ENCODE measurements around the gene UVRAG. TPM values are rescaled to one million over a fixed set of nuclear protein-coding genes. Genes with fewer than 3 reads are reported as not detected.
A peak's percentile ranks its signal among the peaks of the same experiment; 100 is the strongest.

The UVRAG gene
- polyA plus RNA-seq, 1 donor: 13.8 TPM

GRCh38 chr11:76094740-76095139 is 279.7 kb downstream of the UVRAG start:
- H3K36me3 ChIP-seq (ENCODE audit: control insufficient read depth, insufficient read depth, low read length): peaks cover 6% of the 10 kb centered on the region
- DNase-seq: no peak
- H3K4me3 ChIP-seq (ENCODE audit: low read length): no peak overlapping the region
- H3K4me1 ChIP-seq (ENCODE audit: control insufficient read depth, insufficient read depth, low read length): no peaks in the 10 kb centered on the region
- no peaks in the 10 kb centered on the region for H3K27me3 ChIP-seq (ENCODE audit: control insufficient read depth, insufficient read depth, low read length)
- H3K9me3 ChIP-seq (ENCODE audit: control insufficient read depth, low read depth, low read length): no peaks in the 10 kb centered on the region
- no CpG with 5 or more reads among the region's 4 CpGs for WGBS (ENCODE audit: insufficient coverage, low lambda C conversion rate)
- H3K27ac ChIP-seq (ENCODE audit: low read length): no peak overlapping the region

- H3K4me1 ChIP-seq (ENCODE audit: control insufficient read depth, insufficient read depth, low read length): no peaks in the 10 kb centered on the region
- no peak overlapping the region for H3K4me3 ChIP-seq (ENCODE audit: low read length)
- H3K27me3 ChIP-seq (ENCODE audit: control insufficient read depth, insufficient read depth, low read length): no peaks in the 10 kb centered on the region
- no peak overlapping the region for H3K27ac ChIP-seq (ENCODE audit: low read length)
- no peaks in the 10 kb centered on the region for H3K36me3 ChIP-seq (ENCODE audit: control insufficient read depth, insufficient read depth, low read length)
- H3K9me3 ChIP-seq (ENCODE audit: control insufficient read depth, low read depth, low read length): no peaks in the 10 kb centered on the region
- no peak for DNase-seq
Measured at GRCh38 chr11:76095891-76096290, 280.9 kb downstream of the UVRAG start.

- H3K4me1 ChIP-seq (ENCODE audit: control insufficient read depth, insufficient read depth, low read length): no peaks in the 10 kb centered on the region
- no peaks in the 10 kb centered on the region for H3K36me3 ChIP-seq (ENCODE audit: control insufficient read depth, insufficient read depth, low read length)
- H3K27ac ChIP-seq (ENCODE audit: low read length): no peak overlapping the region
- H3K27me3 ChIP-seq (ENCODE audit: control insufficient read depth, insufficient read depth, low read length): no peaks in the 10 kb centered on the region
- no peak for DNase-seq
- no CpG with 5 or more reads among the region's 6 CpGs for WGBS (ENCODE audit: insufficient coverage, low lambda C conversion rate)
- H3K4me3 ChIP-seq (ENCODE audit: low read length): no peak overlapping the region
- no peaks in the 10 kb centered on the region for H3K9me3 ChIP-seq (ENCODE audit: control insufficient read depth, low read depth, low read length)
Measured at GRCh38 chr11:76096552-76096951, 281.5 kb downstream of the UVRAG start.

GRCh38 chr11:76102802-76103201 is 287.8 kb downstream of the UVRAG start:
- peak in 1 of 2 donors; percentile 29 for DNase-seq
- Histone ChIP-seq H3K36me3 (ENCODE audit: control insufficient read depth, insufficient read depth, low read length) (no peaks in the 10 kb centered on the region), H3K4me3 (ENCODE audit: low read length) (no peak overlapping the region), H3K27ac (ENCODE audit: low read length) (no peak overlapping the region), H3K9me3 (ENCODE audit: control insufficient read depth, low read depth, low read length) (no peaks in the 10 kb centered on the region), H3K27me3 (ENCODE audit: control insufficient read depth, insufficient read depth, low read length) (no peaks in the 10 kb centered on the region), H3K4me1 (ENCODE audit: control insufficient read depth, insufficient read depth, low read length) (no peaks in the 10 kb centered on the region)
- no CpG with 5 or more reads among the region's 1 CpG for WGBS (ENCODE audit: insufficient coverage, low lambda C conversion rate)

- no peak for DNase-seq
- H3K27ac ChIP-seq (ENCODE audit: low read length): no peak overlapping the region
- H3K36me3 ChIP-seq (ENCODE audit: control insufficient read depth, insufficient read depth, low read length): no peaks in the 10 kb centered on the region
- no peaks in the 10 kb centered on the region for H3K4me1 ChIP-seq (ENCODE audit: control insufficient read depth, insufficient read depth, low read length)
- no peak overlapping the region for H3K4me3 ChIP-seq (ENCODE audit: low read length)
- H3K9me3 ChIP-seq (ENCODE audit: control insufficient read depth, low read depth, low read length): no peaks in the 10 kb centered on the region
- no peaks in the 10 kb centered on the region for H3K27me3 ChIP-seq (ENCODE audit: control insufficient read depth, insufficient read depth, low read length)
- WGBS (ENCODE audit: insufficient coverage, low lambda C conversion rate): 67% methylated on average over 1 of the region's 1 CpG
Measured at GRCh38 chr11:76103460-76103859, 288.4 kb downstream of the UVRAG start.

- no peak for DNase-seq
- Histone ChIP-seq H3K4me1 (ENCODE audit: control insufficient read depth, insufficient read depth, low read length) (no peaks in the 10 kb centered on the region), H3K4me3 (ENCODE audit: low read length) (no peak overlapping the region), H3K27me3 (ENCODE audit: control insufficient read depth, insufficient read depth, low read length) (no peaks in the 10 kb centered on the region), H3K27ac (ENCODE audit: low read length) (no peak overlapping the region), H3K36me3 (ENCODE audit: control insufficient read depth, insufficient read depth, low read length) (no peaks in the 10 kb centered on the region), H3K9me3 (ENCODE audit: control insufficient read depth, low read depth, low read length) (no peaks in the 10 kb centered on the region)
- 90% methylated on average over 2 of the region's 7 CpGs for WGBS (ENCODE audit: insufficient coverage, low lambda C conversion rate)
Measured at GRCh38 chr11:76104285-76104684, 289.3 kb downstream of the UVRAG start.

- no peak overlapping the region for H3K27ac ChIP-seq (ENCODE audit: low read length)
- no peak for DNase-seq
- no CpG with 5 or more reads among the region's 1 CpG for WGBS (ENCODE audit: insufficient coverage, low lambda C conversion rate)
- H3K4me3 ChIP-seq (ENCODE audit: low read length): no peak overlapping the region
- no peaks in the 10 kb centered on the region for H3K36me3 ChIP-seq (ENCODE audit: control insufficient read depth, insufficient read depth, low read length)
- no peaks in the 10 kb centered on the region for H3K9me3 ChIP-seq (ENCODE audit: control insufficient read depth, low read depth, low read length)
- no peaks in the 10 kb centered on the region for H3K27me3 ChIP-seq (ENCODE audit: control insufficient read depth, insufficient read depth, low read length)
- H3K4me1 ChIP-seq (ENCODE audit: control insufficient read depth, insufficient read depth, low read length): no peaks in the 10 kb centered on the region
Measured at GRCh38 chr11:76105637-76106036, 290.6 kb downstream of the UVRAG start.

GRCh38 chr11:76107971-76108370 is 293.0 kb downstream of the UVRAG start:
- H3K27me3 ChIP-seq (ENCODE audit: control insufficient read depth, insufficient read depth, low read length): no peaks in the 10 kb centered on the region
- WGBS (ENCODE audit: insufficient coverage, low lambda C conversion rate): 100% methylated on average over 3 of the region's 3 CpGs
- H3K36me3 ChIP-seq (ENCODE audit: control insufficient read depth, insufficient read depth, low read length): no peaks in the 10 kb centered on the region

GRCh38 chr11:76114238-76114637 is 299.2 kb downstream of the UVRAG start:
- H3K4me1 ChIP-seq (ENCODE audit: control insufficient read depth, insufficient read depth, low read length): peaks cover 6% of the 10 kb centered on the region
- no CpG with 5 or more reads among the region's 2 CpGs for WGBS (ENCODE audit: insufficient coverage, low lambda C conversion rate)

More at GRCh38 chr11:76107971-76108370, 293.0 kb downstream of the UVRAG start:
- H3K4me3 ChIP-seq (ENCODE audit: low read length): no peak overlapping the region
- no peaks in the 10 kb centered on the region for H3K9me3 ChIP-seq (ENCODE audit: control insufficient read depth, low read depth, low read length)
- DNase-seq: no peak
- no peak overlapping the region for H3K27ac ChIP-seq (ENCODE audit: low read length)
- H3K4me1 ChIP-seq (ENCODE audit: control insufficient read depth, insufficient read depth, low read length): no peaks in the 10 kb centered on the region

GRCh38 chr11:76115555-76115954 is 300.5 kb downstream of the UVRAG start:
- Histone ChIP-seq H3K9me3 (ENCODE audit: control insufficient read depth, low read depth, low read length) (no peaks in the 10 kb centered on the region), H3K27me3 (ENCODE audit: control insufficient read depth, insufficient read depth, low read length) (no peaks in the 10 kb centered on the region), H3K27ac (ENCODE audit: low read length) (no peak overlapping the region), H3K4me3 (ENCODE audit: low read length) (no peak overlapping the region), H3K36me3 (ENCODE audit: control insufficient read depth, insufficient read depth, low read length) (peaks cover 8% of the 10 kb centered on the region), H3K4me1 (ENCODE audit: control insufficient read depth, insufficient read depth, low read length) (peaks cover 19% of the 10 kb centered on the region)
- 100% methylated on average over 1 of the region's 3 CpGs for WGBS (ENCODE audit: insufficient coverage, low lambda C conversion rate)
- no peak for DNase-seq

More at GRCh38 chr11:76114238-76114637, 299.2 kb downstream of the UVRAG start:
- Histone ChIP-seq H3K27ac (ENCODE audit: low read length) (no peak overlapping the region), H3K27me3 (ENCODE audit: control insufficient read depth, insufficient read depth, low read length) (no peaks in the 10 kb centered on the region), H3K9me3 (ENCODE audit: control insufficient read depth, low read depth, low read length) (no peaks in the 10 kb centered on the region), H3K36me3 (ENCODE audit: control insufficient read depth, insufficient read depth, low read length) (peaks cover 8% of the 10 kb centered on the region), H3K4me3 (ENCODE audit: low read length) (no peak overlapping the region)
- no peak for DNase-seq

- H3K9me3 ChIP-seq (ENCODE audit: control insufficient read depth, low read depth, low read length): no peaks in the 10 kb centered on the region
- H3K4me1 ChIP-seq (ENCODE audit: control insufficient read depth, insufficient read depth, low read length): peaks cover 25% of the 10 kb centered on the region
- peaks cover 8% of the 10 kb centered on the region for H3K36me3 ChIP-seq (ENCODE audit: control insufficient read depth, insufficient read depth, low read length)
- H3K27ac ChIP-seq (ENCODE audit: low read length): peak overlapping the region; percentile 67
- DNase-seq: peak in 1 of 2 donors; percentile 29
- H3K4me3 ChIP-seq (ENCODE audit: low read length): no peak overlapping the region
- WGBS (ENCODE audit: insufficient coverage, low lambda C conversion rate): 11% methylated on average over 1 of the region's 2 CpGs
- no peaks in the 10 kb centered on the region for H3K27me3 ChIP-seq (ENCODE audit: control insufficient read depth, insufficient read depth, low read length)
Measured at GRCh38 chr11:76119032-76119431, 304.0 kb downstream of the UVRAG start.
